ENCODE results near the gene RGS11.

DNA sequence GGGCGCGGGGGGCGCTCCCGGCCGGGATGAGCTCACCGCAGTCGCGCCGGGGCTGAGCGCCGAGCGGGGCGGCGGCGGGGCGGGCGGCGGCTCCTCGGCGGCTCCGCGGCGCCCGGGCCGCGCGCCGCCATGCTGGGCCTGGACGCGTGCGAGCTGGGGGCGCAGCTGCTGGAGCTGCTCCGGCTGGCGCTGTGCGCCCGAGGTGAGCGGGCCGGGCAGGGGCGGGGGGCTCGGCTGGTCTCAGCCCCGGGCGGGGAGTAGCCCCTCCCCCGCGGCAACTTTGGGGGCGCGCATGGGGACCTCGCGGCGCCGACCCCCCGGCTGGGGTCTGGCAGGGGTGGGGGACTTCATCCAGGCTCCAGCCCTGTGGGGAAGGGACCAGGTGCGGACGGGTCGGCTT, 4.8 kb upstream of the RGS11 start, which contains the start of gene ARHGDIG:
- no peak for TF ChIP-seq POLR2A (IDR thresholded peaks at IDR 0.05)
- TF ChIP-seq, protein P1, sequence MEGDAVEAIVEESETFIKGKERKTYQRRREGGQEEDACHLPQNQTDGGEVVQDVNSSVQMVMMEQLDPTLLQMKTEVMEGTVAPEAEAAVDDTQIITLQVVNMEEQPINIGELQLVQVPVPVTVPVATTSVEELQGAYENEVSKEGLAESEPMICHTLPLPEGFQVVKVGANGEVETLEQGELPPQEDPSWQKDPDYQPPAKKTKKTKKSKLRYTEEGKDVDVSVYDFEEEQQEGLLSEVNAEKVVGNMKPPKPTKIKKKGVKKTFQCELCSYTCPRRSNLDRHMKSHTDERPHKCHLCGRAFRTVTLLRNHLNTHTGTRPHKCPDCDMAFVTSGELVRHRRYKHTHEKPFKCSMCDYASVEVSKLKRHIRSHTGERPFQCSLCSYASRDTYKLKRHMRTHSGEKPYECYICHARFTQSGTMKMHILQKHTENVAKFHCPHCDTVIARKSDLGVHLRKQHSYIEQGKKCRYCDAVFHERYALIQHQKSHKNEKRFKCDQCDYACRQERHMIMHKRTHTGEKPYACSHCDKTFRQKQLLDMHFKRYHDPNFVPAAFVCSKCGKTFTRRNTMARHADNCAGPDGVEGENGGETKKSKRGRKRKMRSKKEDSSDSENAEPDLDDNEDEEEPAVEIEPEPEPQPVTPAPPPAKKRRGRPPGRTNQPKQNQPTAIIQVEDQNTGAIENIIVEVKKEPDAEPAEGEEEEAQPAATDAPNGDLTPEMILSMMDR (IDR thresholded peaks at IDR 0.05), result no peak
